NCI-H2227 (cell line): ENCODE results near the gene DCUN1D2.

Source experiments
- DNase-seq: peaks from one replicate; lab custom pipeline; 2025; ENCODE audit not compliant: unreplicated experiment; lab: John Stamatoyannopoulos, UW

The DCUN1D2 gene

DNA sequence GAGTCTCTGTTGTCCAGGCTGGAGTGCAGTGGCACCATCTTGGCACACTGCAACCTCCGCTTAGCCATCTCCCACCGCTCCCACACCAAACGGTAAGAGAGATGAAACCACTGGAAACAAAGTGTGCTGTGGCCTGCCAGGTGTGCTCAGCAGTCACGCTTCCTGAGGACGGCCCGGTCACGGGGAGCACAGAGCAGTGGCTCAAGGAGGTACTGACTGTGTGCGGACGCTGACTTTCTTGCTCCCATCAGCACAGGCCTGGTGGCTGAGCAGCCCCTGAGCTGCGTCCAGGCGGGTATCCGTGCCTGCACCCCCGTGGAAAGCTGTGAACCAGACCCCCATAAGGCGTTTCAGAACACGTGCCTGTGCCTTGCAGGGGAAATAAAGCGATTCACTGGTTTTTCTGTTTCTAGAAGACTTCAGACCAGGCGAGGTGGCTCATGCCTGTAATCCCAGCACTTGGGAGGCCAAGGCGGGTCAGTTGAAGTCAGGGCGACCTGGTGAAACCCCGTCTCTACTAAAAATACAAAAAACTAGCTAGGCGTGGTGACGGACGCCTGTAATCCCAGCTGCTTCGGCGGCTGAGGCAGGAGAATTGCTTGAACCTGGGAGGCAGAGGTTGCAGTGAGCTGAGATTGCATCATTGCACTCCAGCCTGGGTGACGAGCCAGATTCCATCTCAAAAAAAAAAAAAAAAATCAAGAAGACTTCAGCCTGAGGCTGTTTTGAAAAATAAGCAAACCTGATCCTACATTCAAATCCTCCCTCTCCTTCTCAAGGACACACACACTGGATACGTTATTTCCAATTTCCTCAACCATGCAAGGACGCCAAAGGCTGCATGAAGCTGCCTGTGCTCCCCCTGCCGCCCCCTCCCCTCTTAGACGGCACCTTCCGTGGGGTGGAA, 62.7 kb downstream of the DCUN1D2 start:
- no peak for DNase-seq

DNA sequence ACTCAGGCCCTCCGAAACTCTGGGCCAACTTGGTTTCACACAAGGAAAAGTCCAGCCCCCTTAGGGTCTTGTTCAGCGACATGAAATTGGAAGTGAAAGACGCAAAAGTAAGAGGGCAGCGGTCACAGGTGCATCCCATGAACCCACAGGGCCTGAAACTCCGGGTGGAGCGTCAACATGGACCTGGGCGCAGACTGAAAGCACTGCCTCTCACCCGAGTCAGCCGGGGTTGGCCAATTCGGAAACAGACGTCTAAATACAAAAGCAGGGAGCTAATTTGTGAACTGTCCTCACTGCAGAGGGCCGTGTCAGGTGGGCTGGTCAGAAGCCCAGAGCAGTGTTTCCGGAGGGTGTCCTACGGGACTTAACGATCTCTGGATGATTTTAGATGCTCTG, 63.9 kb downstream of the DCUN1D2 start:
- no peak for DNase-seq

DNA sequence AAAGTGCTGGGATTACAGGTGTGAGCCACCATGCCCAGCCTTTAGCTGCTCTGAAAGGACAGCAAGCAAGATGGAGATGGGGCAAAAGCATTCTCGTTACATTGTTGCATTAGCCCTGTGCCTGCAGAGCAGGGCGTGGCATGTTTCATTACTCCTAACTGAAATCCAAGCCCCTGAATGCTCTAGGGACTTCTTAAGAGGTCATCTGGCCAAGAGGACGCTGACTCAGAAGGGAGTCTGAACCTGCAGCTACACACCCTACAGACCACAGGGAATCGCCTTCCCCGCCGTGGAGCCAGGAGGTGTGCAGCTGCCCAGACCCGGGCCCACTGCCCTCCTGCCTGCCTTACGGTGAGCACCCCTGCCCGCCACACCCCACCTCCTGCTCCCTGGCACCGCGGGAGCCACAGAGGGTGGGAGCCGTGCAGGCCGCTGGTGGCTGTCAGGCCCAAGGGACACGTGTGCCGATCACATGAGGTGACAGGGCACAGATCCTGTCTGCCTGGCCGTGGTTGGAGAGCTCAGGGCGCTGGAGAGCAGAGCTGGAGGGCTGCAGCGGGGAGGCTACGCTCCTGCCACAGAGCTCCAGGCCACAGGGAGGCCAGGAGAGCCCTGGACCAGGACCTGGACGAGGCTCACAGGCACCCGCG, 64.4 kb downstream of the DCUN1D2 start:
- DNase-seq: no peak

DNA sequence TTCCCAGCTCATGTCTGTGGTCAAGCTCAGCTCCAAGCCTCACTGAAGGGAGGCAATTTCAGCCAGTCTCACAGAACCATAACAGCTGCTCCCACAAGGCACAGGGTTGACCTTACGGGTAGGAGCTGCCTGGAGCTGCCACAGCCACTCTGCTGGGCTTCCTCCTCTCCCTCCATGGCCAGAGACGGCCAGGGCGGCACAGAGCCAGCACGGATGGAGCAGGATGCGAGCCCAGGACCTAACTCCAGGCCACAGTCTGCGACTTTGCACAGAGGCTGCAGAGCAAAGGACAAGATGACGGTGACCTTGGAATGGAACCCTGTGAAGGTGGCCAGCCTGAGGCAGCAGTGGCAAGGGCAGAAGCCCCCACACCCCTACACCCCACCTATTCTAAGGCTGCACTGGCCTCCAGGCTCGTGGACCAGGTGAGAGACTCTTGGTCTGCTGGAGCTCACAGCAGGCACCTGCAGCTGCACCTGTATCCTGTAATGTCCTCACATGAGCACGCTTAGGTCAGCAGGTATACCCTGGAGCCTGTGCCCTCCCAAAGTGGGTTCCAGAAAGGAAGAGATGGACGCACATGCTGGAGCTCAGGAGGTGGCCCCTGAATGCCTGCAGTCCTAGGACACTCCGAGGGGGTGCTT, 66.9 kb downstream of the DCUN1D2 start:
- no peak for DNase-seq

DNA sequence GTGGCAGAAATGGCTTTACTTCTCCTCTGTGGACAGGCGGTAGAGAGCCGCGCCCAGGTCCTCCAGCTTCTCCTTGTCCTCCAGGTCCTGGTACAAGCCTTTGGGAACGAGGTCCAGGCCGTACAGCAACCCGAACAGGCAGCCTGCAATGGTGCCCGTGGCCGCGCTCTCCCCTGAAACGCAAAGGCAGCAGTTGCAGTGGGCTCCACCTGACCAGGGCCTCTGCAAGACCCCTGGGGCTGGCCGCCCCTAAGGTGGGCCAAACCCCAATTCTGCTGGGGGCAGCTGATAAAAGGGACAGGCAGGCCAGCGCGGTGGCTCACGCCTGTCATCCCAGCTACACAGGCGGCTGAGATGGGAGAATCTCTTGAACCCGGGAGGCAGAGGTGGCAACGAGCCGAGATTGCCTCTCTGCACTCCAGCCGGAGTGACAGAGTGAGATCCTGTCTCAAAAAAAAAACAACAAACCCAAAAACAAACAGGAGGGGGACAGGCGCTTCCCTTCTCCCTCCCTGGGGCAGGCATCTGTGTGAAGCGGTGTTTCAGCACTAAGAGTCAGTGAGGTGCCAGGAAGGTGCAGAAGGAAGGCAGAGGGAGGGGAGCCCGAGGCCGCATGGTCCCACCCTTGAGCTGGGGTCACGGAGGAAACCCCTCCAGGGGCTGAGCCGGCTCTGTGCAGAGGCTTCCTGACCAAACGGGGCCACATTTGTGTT, 67.5 kb downstream of the DCUN1D2 start:
- DNase-seq: no peak

DNA sequence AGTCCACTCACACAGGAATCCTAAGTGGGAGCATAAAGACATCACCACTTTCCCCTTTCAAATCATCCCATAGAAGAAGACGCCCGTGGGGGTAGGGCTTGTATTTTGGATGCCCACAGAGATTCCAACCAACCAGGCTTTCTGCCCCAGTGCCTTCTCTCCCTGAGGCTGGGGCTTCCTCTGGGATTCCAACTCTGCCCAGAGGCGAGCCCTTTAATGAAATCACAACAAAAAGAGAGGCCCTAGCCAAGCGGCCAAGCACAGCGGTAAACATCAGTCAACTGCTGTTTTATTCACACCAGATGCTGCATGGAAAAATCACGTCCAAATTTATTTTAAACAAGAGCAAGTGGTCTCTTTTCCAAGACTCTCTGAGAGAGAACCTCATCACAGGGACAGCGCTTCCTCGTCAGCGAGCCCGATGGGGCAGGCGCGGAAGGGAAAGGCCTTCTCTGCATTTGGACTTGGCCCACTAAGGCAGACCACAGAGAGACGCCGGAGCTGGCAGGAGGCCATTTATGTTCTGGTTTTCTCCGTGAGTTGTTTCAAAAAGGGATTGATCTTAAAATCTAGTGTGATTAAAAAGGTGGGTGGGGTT, 68.7 kb downstream of the DCUN1D2 start:
- no peak for DNase-seq

DNA sequence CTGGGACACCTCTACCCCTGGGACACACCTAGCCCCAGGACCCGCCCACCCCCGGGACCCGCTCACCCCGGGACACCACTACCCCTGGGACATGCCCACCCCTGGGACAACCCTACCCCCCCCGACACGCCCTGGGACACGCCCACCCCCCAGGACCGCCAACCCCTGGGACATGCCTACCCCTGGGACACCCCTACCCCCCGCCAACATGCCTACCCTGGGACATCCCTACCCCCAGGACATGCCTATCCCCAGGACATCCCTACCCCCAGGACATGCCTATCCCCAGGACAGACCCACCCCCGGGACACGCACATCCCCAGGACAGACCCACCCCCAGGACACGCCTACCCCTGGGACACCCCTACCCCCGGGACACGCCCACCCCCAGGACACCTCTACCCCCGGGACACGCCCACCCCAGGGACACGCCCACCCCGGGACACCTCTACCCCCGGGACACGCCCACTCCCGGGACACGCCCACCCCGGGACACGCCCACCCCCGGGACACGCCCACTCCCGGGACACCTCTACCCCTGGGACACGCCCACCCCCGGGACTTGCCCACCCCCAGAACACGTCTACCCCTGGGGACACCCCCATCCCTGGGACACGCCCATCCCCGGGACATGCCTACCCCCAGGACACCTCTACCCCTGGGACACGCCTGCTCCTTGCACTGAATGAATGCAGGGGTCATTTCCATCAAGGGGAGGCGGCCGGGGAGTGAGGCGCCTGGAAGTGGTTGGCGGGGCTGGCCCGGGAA, 69.5 kb downstream of the DCUN1D2 start:
- DNase-seq: no peak

DNA sequence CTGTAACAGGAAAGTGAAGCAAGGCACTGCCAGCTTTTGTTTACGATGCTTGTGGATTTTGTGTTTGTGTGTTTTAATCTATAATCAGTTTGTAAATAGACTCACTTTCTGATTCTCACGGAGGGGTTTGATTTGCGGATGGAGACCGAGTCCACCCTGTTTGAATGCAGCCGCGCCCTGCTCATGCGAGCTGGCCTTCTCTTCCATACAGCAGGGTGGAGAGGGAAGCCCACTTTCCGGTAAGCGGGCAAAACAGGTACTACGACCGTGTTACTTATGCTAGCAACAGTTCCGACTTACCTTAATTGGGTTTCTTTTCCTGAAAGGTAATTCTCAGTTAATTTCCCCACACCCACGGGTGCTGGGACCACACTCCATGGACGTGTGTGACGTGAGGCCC, 70.3 kb downstream of the DCUN1D2 start:
- DNase-seq: no peak

DNA sequence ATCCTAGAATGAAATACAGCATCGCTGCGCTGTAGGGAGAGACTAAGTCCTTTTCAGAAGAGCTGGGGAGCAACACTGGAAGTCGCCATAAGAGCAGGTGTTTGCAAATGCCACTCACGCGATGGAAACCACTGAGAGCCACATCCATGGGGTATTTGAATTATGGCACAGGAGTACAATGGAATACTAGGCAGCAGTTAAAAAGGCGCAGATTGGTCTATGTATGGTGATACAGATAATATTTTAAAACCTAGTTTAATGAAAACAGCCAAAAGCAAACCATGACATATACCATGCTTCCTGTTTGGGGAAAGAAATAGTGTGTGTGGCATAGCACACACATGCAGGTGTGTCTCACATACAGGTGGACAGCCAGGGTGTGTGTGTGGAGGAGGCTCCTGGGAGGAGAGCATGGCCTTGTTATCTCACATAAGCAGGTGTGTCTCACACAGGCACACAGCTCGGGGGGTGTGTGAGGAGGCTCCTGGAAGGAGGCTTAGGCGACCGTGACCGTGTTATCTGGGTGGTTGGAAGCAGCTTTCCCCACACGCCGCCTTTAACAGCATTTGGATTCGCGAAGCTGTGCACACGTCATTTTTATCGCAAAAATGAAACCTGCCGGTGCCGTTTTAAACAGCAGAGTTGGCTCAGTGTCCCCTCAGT, 70.8 kb downstream of the DCUN1D2 start:
- no peak for DNase-seq

DNA sequence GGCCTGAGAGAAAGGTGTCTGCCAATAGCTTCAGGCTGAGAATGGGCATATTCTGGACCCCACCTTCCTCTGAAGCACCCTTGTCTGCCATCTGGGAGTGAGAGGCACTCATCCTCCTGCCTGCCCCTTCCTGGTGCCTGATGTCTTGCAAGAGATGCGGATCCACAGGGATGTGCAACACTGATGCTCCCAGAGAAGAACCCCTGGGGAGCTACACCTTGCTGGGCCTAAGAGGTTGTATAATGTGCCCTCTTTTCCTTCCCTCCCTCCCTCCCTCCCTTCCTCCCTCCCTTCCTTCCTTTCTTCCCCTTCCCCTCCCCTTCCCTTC, 71.8 kb downstream of the DCUN1D2 start:
- DNase-seq: no peak

DNA sequence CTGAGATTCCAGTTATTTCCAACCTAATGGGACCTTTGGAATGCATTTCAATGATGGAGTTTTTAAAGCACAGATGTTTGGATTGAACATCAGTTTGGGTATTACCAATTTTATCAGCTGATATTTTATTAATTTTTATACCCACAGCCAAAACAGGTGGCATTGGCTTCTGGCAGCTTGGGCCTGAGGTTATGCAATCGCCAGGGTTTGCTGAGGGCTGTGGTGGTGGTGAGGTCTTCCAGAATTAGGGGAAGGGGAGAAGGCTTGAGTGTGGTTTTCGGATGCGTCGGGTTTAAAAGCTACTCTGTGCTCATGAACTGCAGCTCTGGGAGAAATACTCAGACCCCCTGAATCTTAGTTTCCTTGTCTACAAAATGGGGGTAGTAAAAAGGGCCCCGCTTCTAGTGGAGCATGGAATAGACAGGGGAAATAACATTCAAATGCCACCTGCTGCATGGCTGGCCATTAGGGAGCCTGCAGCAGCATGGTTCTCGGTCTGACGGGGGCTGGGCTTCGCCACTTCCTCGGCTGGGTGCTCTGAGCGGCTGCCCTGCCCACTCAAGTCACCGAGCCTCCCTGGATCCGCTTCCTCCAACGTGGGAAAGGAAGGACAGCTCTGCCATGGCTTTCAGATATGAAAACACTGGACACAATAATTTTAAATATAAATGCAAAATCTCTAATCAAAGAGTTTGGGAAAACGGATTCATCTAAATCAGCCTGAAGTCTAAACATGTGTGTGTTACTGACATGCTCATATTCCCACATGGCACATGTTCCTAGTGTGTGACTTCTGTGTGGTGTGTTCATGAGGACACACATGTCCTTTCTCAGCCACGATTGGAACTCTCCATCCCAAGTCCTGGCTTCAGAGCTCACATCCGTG, 72.4 kb downstream of the DCUN1D2 start:
- no peak for DNase-seq

DNA sequence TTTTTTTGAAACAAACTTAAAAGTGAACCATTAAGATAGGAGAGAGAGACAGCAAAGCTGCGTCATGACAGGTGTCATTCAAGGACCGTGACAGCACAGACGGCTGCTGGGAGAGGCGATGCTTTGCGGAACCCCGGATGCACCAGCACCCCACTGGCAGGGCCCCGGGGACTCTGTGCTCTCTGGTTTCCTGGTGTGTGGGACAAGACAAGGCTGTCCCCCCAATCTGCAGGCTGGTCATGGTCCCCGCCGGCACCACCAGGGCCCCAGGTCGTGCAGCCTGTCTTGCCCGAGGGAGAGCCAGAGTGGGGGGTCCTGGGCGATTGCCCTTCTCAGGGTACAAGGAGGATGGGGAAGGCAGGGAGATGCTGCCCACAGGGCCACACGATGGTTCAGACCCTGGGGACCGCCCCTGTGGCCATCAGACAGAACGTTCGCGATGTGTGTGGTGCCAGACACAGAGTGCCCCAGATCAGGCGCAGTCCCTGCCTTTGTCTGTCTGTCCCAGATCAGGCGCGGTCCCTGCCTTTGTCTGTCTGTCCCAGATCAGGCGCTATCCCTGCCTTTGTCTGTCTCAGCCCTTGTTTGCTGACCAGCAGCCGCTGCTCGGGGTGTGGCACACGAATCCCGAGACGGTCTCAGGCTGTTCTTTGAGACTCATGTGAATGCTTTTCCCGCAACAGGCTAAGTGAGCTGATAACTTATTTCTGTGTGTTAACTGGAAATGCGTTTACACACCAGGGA, 73.3 kb downstream of the DCUN1D2 start:
- DNase-seq: no peak

DNA sequence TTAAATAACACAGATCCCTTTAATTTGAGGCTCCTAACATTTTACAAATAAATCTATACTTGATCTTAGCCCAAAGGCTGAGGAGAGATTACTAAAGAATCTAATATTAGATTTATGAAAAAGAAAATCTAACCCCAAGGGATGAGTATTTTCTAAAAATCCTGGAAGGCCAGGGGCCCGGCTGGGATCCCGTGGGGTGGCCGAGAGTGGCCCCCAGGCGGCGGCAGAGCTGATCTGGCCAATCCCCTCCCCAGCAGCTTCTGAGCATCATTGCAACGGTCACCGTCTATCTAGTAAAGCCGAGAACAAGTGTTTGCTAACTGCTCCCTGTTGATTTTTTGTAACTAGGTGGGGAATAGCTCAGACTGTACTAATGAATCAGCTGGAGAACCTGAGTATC, 74.7 kb downstream of the DCUN1D2 start:
- no peak for DNase-seq

DNA sequence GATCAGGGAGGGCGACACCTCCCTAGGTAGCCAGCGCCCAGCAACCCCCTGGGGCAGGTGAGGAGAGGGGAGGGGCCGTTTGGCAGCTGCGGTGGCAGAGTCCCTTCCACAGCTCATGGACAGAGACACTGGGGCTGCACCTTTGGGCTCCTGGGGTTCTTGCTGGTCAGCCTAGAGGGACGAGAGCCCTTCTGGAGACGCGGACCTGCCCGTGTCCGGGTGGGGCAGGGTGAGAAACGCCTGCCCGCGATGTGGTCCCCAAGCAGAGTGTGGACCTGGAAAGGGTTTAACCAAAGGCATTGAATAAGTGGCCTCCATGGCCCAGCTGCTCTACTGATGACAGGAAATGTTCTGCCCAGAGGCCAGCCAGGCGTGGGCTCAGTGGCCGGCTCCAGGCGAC, 75.5 kb downstream of the DCUN1D2 start:
- no peak for DNase-seq

DNA sequence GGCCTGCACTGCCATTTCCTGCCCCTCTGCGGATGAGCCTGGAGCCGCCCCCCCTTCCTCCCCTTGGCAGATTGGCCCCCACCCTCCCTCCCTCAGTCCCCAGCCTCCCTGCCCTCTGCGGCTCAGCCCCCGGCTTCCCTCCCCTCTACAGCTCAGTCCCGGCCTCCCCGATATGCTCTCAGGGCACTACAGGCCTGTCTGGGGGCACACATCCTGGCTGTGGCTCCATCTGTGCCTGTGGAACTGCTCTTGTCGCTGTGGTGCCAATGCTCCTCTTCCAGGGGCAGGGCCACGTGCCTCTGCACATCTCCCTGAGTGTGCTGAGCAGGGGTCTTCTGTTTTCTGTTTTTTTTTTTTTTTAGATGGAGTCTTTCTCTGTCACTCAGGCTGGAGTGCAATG, 76.2 kb downstream of the DCUN1D2 start:
- DNase-seq: no peak

DNA sequence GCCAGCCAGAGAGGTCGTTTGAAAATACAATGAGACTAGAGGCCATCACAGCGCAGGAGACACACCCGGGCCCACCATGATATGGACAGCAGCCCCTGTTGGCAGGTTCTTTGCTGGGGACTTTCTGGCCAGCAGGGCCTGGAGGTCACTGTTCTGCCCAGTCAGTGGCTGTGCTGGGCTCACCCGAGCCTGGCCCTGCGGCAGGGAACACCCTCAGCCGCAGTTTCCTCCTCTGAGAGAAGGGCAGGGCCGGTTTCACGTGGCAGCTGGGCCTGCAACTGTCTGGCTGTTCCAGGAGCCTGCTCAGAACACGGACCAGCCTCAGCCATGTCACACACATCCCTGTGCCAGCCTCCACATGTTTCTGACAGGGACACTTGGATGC, 76.6 kb downstream of the DCUN1D2 start:
- DNase-seq: no peak

DNA sequence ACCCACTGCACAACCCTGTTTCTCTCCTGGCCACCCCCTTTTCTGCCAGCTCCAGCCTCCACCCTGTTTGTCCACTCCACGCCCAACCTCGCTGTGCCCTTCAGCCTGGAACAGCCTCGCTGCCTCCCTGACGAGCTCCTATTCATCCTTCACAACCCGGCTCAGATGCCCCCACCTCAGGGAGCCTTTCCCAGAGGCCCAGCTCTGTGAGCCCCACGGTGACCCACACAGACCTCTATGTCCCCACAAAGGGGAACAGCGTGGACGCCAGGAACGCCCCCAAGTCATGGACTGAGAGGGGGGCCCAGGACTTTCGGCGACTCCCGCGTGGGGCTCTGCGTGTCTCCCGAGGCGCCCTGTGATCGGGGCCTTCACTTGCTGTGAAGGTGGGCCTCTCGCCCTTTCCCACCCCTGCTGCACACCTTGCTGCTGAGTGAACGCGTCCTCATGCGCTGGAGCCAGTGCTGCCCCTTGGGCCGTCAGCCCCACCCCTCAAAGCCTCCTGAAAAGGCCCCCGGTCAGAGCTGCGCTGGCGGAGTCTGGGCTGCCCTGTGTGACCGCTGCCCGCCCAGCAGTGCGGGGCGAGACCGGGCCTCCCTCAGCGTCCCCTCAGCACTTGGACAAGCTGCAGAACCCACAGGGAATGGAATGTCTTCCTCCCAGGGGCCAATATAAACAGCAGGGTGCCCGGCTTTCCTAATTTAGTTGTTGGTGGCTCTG, 77.2 kb downstream of the DCUN1D2 start:
- no peak for DNase-seq

DNA sequence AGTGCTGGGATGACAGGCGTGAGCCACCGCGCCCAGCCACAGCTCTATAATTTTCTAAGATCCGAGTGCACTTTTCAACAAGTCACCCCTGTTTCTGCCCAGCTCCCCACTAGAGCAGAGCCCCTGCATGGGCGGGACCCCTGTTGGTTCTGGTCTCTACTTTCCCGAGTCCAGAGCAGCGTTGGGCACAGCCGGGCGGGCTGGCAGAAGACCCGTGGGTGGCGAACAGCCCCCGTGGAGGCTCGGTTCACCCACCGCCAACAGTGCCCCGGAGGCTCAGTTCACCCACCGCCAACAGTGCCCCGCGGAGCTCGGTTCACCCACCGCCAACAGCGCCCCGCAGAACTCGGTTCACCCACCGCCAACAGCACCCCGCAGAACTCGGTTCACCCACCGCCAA, 78.1 kb downstream of the DCUN1D2 start:
- DNase-seq: no peak
